CD14-positive monocyte (primary cell): ENCODE measurements around the gene ZSWIM5. TPM values are rescaled to one million over a fixed set of nuclear protein-coding genes. Genes with fewer than 3 reads are reported as not detected.
"Not testable (repeated sequence)": the region's sequence is repeated elsewhere in the genome, so short reads cannot be mapped to it uniquely, and the experiment has no call there.

Experiments
- DNase-seq, 3 donors: peaks; one replicate each; pipeline ENCODE4 v3.0.0-alpha.2; 2011 to 2022
- H2AFZ ChIP-seq: 2 replicates; pipeline ENCODE4 v1.6.0; 2012; ENCODE audit warnings: mild to moderate bottlenecking, low read depth, low read length, inconsistent platforms; ENCODE audit not compliant: insufficient read depth, poor library complexity, severe bottlenecking
- H3K27ac ChIP-seq, 2 donors: 1 replicate in 1 of 2; 2 replicates in 1 of 2; pipeline ENCODE4 v1.5.1; 2012 to 2013; ENCODE audit warnings: low read length in 2 of 2, control low read depth in 1 of 2, inconsistent platforms in 1 of 2, low read depth in 1 of 2, mild to moderate bottlenecking in 1 of 2
- H3K27me3 ChIP-seq, 2 donors: one replicate each; pipeline versions ENCODE4 v1.6.0 to v1.6.1; 2011 to 2013; ENCODE audit warnings: low read length in 2 of 2; ENCODE audit not compliant: control insufficient read depth in 2 of 2, insufficient read depth in 2 of 2
- H3K36me3 ChIP-seq, 2 donors: replicated peaks in 1 of 2; 1 replicate in 1 of 2; 2 replicates in 1 of 2; pipeline versions ENCODE4 v1.5.1 to v1.6.1; 2012 to 2013; ENCODE audit warnings: low read length in 2 of 2, control low read depth in 1 of 2, inconsistent platforms in 1 of 2, mild to moderate bottlenecking in 1 of 2; ENCODE audit not compliant: insufficient read depth in 2 of 2, control insufficient read depth in 1 of 2
- H3K4me1 ChIP-seq, 2 donors: 1 replicate in 1 of 2; 2 replicates in 1 of 2; pipeline versions ENCODE4 v1.5.1 to v1.6.1; 2012 to 2013; ENCODE audit warnings: low read length in 2 of 2, control low read depth in 1 of 2, inconsistent platforms in 1 of 2, mild to moderate bottlenecking in 1 of 2, moderate library complexity in 1 of 2; ENCODE audit not compliant: insufficient read depth in 2 of 2, control insufficient read depth in 1 of 2
- H3K4me2 ChIP-seq: replicated peaks from 2 replicates; pipeline ENCODE3; 2012; ENCODE audit warnings: low read length, moderate library complexity, mild to moderate bottlenecking; ENCODE audit not compliant: poor library complexity, severe bottlenecking; ENCODE audit errors: extremely low read depth
- H3K4me3 ChIP-seq, 3 experiments: fragments of 200-600 bp in 1 of 3; sonication (generic) in 1 of 3; replicated peaks in 1 of 3; 1 replicate in 2 of 3; 2 replicates in 1 of 3; pipeline ENCODE4 v1.5.1; 2011 to 2013; ENCODE audit warnings: low read length in 3 of 3, mild to moderate bottlenecking in 3 of 3, control low read depth in 2 of 3, low read depth in 2 of 3, inconsistent platforms in 1 of 3, moderate library complexity in 1 of 3
- H3K79me2 ChIP-seq: 2 replicates; pipeline ENCODE4 v1.6.0; 2012; ENCODE audit warnings: mild to moderate bottlenecking, control low read depth, inconsistent platforms, low read length, moderate library complexity; ENCODE audit not compliant: insufficient read depth
- H3K9ac ChIP-seq: 2 replicates; pipeline ENCODE4 v1.6.0; 2017; ENCODE audit warnings: low read length, mild to moderate bottlenecking; ENCODE audit not compliant: insufficient read depth, poor library complexity, severe bottlenecking
- H3K9me3 ChIP-seq, 2 donors: replicated peaks in 1 of 2; 1 replicate in 1 of 2; 2 replicates in 1 of 2; pipeline versions ENCODE4 v1.5.1 to v1.6.1; 2012 to 2013; ENCODE audit warnings: low read length in 2 of 2, control low read depth in 1 of 2; ENCODE audit not compliant: control insufficient read depth in 1 of 2, insufficient read depth in 1 of 2
- H4K20me1 ChIP-seq: 2 replicates; pipeline ENCODE4 v1.6.0; 2012; ENCODE audit warnings: mild to moderate bottlenecking, low read length, control low read depth, moderate library complexity; ENCODE audit not compliant: insufficient read depth
- H3K27ac Mint-ChIP-seq, 7 donors: one replicate each; pipeline ENCODE4 v1.8.0; 2020; ENCODE audit warnings: mild to moderate bottlenecking in 7 of 7, mixed read lengths in 7 of 7, moderate library complexity in 6 of 7, inconsistent platforms in 2 of 7
- H3K27me3 Mint-ChIP-seq, 3 donors: one replicate each; pipeline ENCODE4 v1.8.0; 2021 to 2022; ENCODE audit warnings: low read depth in 3 of 3, mild to moderate bottlenecking in 3 of 3, mixed read lengths in 3 of 3, moderate library complexity in 3 of 3, inconsistent platforms in 1 of 3
- H3K36me3 Mint-ChIP-seq, 2 donors: one replicate each; pipeline ENCODE4 v1.8.0; 2020; ENCODE audit warnings: mixed read lengths in 2 of 2, inconsistent platforms in 1 of 2, mild to moderate bottlenecking in 1 of 2
- H3K4me1 Mint-ChIP-seq: one replicate; pipeline ENCODE4 v1.8.0; 2020; ENCODE audit warnings: mild to moderate bottlenecking, mixed read lengths
- H3K4me3 Mint-ChIP-seq, 2 donors: one replicate each; pipeline ENCODE4 v1.8.0; 2020; ENCODE audit warnings: mild to moderate bottlenecking in 2 of 2, mixed read lengths in 2 of 2, moderate library complexity in 1 of 2
- H3K9me3 Mint-ChIP-seq, 7 donors: one replicate each; pipeline ENCODE4 v1.8.0; 2020 to 2022; ENCODE audit warnings: mixed read lengths in 7 of 7, mild to moderate bottlenecking in 6 of 7, moderate library complexity in 6 of 7, inconsistent platforms in 2 of 7
- CTCF ChIP-seq: fragments of 200-600 bp; IDR thresholded peaks from one replicate; pipeline ENCODE4 v1.8.0; 2022; ENCODE audit warnings: antibody characterized with exemption, mild to moderate bottlenecking
- WGBS: methylation state at CpG from one replicate; pipeline ENCODE4 v1.1.5; 2013; ENCODE audit warnings: missing lambda C conversion rate; ENCODE audit not compliant: insufficient coverage; 5-methylcytosine and 5-hydroxymethylcytosine counted together
- intact Hi-C, 2 donors: fragments of 100-400 bp; cut with micrococcal nuclease; formaldehyde crosslinking; loops; one replicate each; pipeline versions ENCODE4 v1.15.0 to v1.15.1; 2023
- polyA plus RNA-seq, 3 donors: library from polyadenylated mRNA; depleted of rRNA in 1 of 3; unstranded in 2 of 3; stranded (reverse) in 1 of 3; fragments of 300-500 nt in 2 of 3; fragments of >200 nt in 1 of 3; fragmentation: Illumina TruSeq in 2 of 3; gene quantifications; 1 replicate in 2 of 3; 2 replicates in 1 of 3; pipeline ENCODE4 v1.2.3, GENCODE V29; 2012 to 2021

ZSWIM5 gene
- polyA plus RNA-seq, 3 donors = not detected

- H3K27ac ChIP-seq, H3K4me3 ChIP-seq, H3K36me3 Mint-ChIP-seq, H3K27me3 ChIP-seq, intact Hi-C loops, H3K4me3 Mint-ChIP-seq, H3K4me2 ChIP-seq, DNase-seq, H3K4me1 ChIP-seq, H3K27ac Mint-ChIP-seq, H3K9ac ChIP-seq, H3K27me3 Mint-ChIP-seq, H3K36me3 ChIP-seq, H3K79me2 ChIP-seq, H4K20me1 ChIP-seq, H3K4me1 Mint-ChIP-seq, H2AFZ ChIP-seq: not testable (repeated sequence)
- WGBS = 97% methylated on average over 7 of the region's 14 CpGs
- H3K9me3 ChIP-seq = peaks cover 0 to 11% of the 10 kb centered on the region in 2 donors
- H3K9me3 Mint-ChIP-seq = peaks cover 19 to 32% (median 20%) of the 10 kb centered on the region in 7 donors
Measured at GRCh38 chr1:45162041-45163035, 44.1 kb downstream of the ZSWIM5 start.

GRCh38 chr1:45155957-45156356 is 50.4 kb downstream of the ZSWIM5 start:
- no peak overlapping the region for H3K27ac ChIP-seq
- no peaks in the 10 kb centered on the region for H3K36me3 Mint-ChIP-seq
- H3K4me1 Mint-ChIP-seq = peaks cover 5% of the 10 kb centered on the region
- TF ChIP-seq CTCF = no peak
- peaks cover 0 to 8% (median 0%) of the 10 kb centered on the region in 7 donors for H3K9me3 Mint-ChIP-seq
- H3K4me2 ChIP-seq = no peak overlapping the region
- H3K27me3 ChIP-seq = no peaks in the 10 kb centered on the region
- H3K4me3 ChIP-seq = no peak overlapping the region
- intact Hi-C loops = no loop called here
- peaks cover 2% of the 10 kb centered on the region in 3 donors for H3K27me3 Mint-ChIP-seq
- H3K9ac ChIP-seq = no peak overlapping the region
- no peak for DNase-seq
- H3K27ac Mint-ChIP-seq = no peak overlapping the region
- H3K79me2 ChIP-seq = no peaks in the 10 kb centered on the region
- H3K9me3 ChIP-seq = no peaks in the 10 kb centered on the region
- H4K20me1 ChIP-seq = no peaks in the 10 kb centered on the region
- no peaks in the 10 kb centered on the region for H3K4me1 ChIP-seq
- H2AFZ ChIP-seq = no peak overlapping the region
- no peak overlapping the region for H3K4me3 Mint-ChIP-seq
- no peaks in the 10 kb centered on the region for H3K36me3 ChIP-seq
